ENCODE data around the gene HNRNPH1.

HNRNPH1 gene

GRCh38 chr5:179605026-179605833 lies 18.2 kb downstream of the HNRNPH1 start:
- Mint-ChIP-seq H3K4me3 (no peak overlapping the region), H3K4me1 (ENCODE audit: low read depth) (peaks cover 23% of the 10 kb centered on the region), H3K9me3 (no peaks in the 10 kb centered on the region), H3K27me3 (ENCODE audit: low read depth) (no peaks in the 10 kb centered on the region), H3K27ac (peak overlapping the region; percentile 2), H3K36me3 (ENCODE audit: low read depth) (peaks cover 38% of the 10 kb centered on the region)
- no peak for DNase-seq (ENCODE audit: low spot score)

- Mint-ChIP-seq H3K27me3 (ENCODE audit: low read depth) (no peaks in the 10 kb centered on the region), H3K4me1 (ENCODE audit: low read depth) (peaks cover 10% of the 10 kb centered on the region), H3K36me3 (ENCODE audit: low read depth) (peaks cover 33% of the 10 kb centered on the region), H3K9me3 (no peaks in the 10 kb centered on the region), H3K27ac (no peak overlapping the region), H3K4me3 (no peak overlapping the region)
- DNase-seq (ENCODE audit: low spot score): no peak
These were observed 20.2 kb downstream of the HNRNPH1 start for GRCh38 chr5:179603308-179603707.

GRCh38 chr5:179601871-179602625 lies 21.4 kb downstream of the HNRNPH1 start:
- no peak for DNase-seq (ENCODE audit: low spot score)
- H3K4me1 Mint-ChIP-seq (ENCODE audit: low read depth): peaks cover under 1% of the 10 kb centered on the region
- no peaks in the 10 kb centered on the region for H3K9me3 Mint-ChIP-seq
- peaks cover 29% of the 10 kb centered on the region for H3K36me3 Mint-ChIP-seq (ENCODE audit: low read depth)
- H3K4me3 Mint-ChIP-seq: no peak overlapping the region
- no peaks in the 10 kb centered on the region for H3K27me3 Mint-ChIP-seq (ENCODE audit: low read depth)
- no peak overlapping the region for H3K27ac Mint-ChIP-seq

- DNase-seq (ENCODE audit: low spot score): no peak
- H3K27ac Mint-ChIP-seq: no peak overlapping the region
- H3K4me1 Mint-ChIP-seq (ENCODE audit: low read depth): no peaks in the 10 kb centered on the region
- H3K36me3 Mint-ChIP-seq (ENCODE audit: low read depth): peaks cover 27% of the 10 kb centered on the region
- no peaks in the 10 kb centered on the region for H3K27me3 Mint-ChIP-seq (ENCODE audit: low read depth)
- H3K9me3 Mint-ChIP-seq: no peaks in the 10 kb centered on the region
- no peak overlapping the region for H3K4me3 Mint-ChIP-seq
These were observed 23.5 kb downstream of the HNRNPH1 start for GRCh38 chr5:179599973-179600372.

- no peak overlapping the region for H3K4me3 Mint-ChIP-seq
- DNase-seq (ENCODE audit: low spot score): no peak
- H3K4me1 Mint-ChIP-seq (ENCODE audit: low read depth): no peaks in the 10 kb centered on the region
- H3K9me3 Mint-ChIP-seq: no peaks in the 10 kb centered on the region
- H3K27ac Mint-ChIP-seq: no peak overlapping the region
- H3K27me3 Mint-ChIP-seq (ENCODE audit: low read depth): no peaks in the 10 kb centered on the region
- peaks cover 30% of the 10 kb centered on the region for H3K36me3 Mint-ChIP-seq (ENCODE audit: low read depth)
These were observed 23.9 kb downstream of the HNRNPH1 start for GRCh38 chr5:179599566-179599965.

GRCh38 chr5:179599100-179599499 lies 24.4 kb downstream of the HNRNPH1 start:
- Mint-ChIP-seq H3K4me3 (no peak overlapping the region), H3K36me3 (ENCODE audit: low read depth) (peaks cover 33% of the 10 kb centered on the region), H3K4me1 (ENCODE audit: low read depth) (no peaks in the 10 kb centered on the region), H3K9me3 (no peaks in the 10 kb centered on the region), H3K27me3 (ENCODE audit: low read depth) (no peaks in the 10 kb centered on the region), H3K27ac (no peak overlapping the region)
- DNase-seq (ENCODE audit: low spot score): no peak

- no peak for DNase-seq (ENCODE audit: low spot score)
- H3K36me3 Mint-ChIP-seq (ENCODE audit: low read depth): peaks cover 46% of the 10 kb centered on the region
- no peaks in the 10 kb centered on the region for H3K9me3 Mint-ChIP-seq
- no peaks in the 10 kb centered on the region for H3K4me1 Mint-ChIP-seq (ENCODE audit: low read depth)
- H3K27ac Mint-ChIP-seq: no peak overlapping the region
- no peaks in the 10 kb centered on the region for H3K27me3 Mint-ChIP-seq (ENCODE audit: low read depth)
- no peak overlapping the region for H3K4me3 Mint-ChIP-seq
These were observed 27.1 kb downstream of the HNRNPH1 start for GRCh38 chr5:179596421-179596820.

GRCh38 chr5:179595916-179596315 lies 27.6 kb downstream of the HNRNPH1 start:
- peaks cover 46% of the 10 kb centered on the region for H3K36me3 Mint-ChIP-seq (ENCODE audit: low read depth)

GRCh38 chr5:179588166-179588565 lies 35.3 kb downstream of the HNRNPH1 start:
- no peak overlapping the region for H3K4me3 Mint-ChIP-seq
- H3K27ac Mint-ChIP-seq: no peak overlapping the region
- no peaks in the 10 kb centered on the region for H3K4me1 Mint-ChIP-seq (ENCODE audit: low read depth)
- peaks cover 31% of the 10 kb centered on the region for H3K36me3 Mint-ChIP-seq (ENCODE audit: low read depth)
- no peaks in the 10 kb centered on the region for H3K9me3 Mint-ChIP-seq
- no peaks in the 10 kb centered on the region for H3K27me3 Mint-ChIP-seq (ENCODE audit: low read depth)
- DNase-seq (ENCODE audit: low spot score): no peak

More at GRCh38 chr5:179595916-179596315, 27.6 kb downstream of the HNRNPH1 start:
- H3K9me3 Mint-ChIP-seq: no peaks in the 10 kb centered on the region
- no peak for DNase-seq (ENCODE audit: low spot score)
- H3K27me3 Mint-ChIP-seq (ENCODE audit: low read depth): no peaks in the 10 kb centered on the region
- H3K4me3 Mint-ChIP-seq: no peak overlapping the region
- no peak overlapping the region for H3K27ac Mint-ChIP-seq
- H3K4me1 Mint-ChIP-seq (ENCODE audit: low read depth): no peaks in the 10 kb centered on the region

- H3K9me3 Mint-ChIP-seq: no peaks in the 10 kb centered on the region
- H3K4me1 Mint-ChIP-seq (ENCODE audit: low read depth): no peaks in the 10 kb centered on the region
- peaks cover 21% of the 10 kb centered on the region for H3K36me3 Mint-ChIP-seq (ENCODE audit: low read depth)
- no peak overlapping the region for H3K4me3 Mint-ChIP-seq
- no peaks in the 10 kb centered on the region for H3K27me3 Mint-ChIP-seq (ENCODE audit: low read depth)
- no peak overlapping the region for H3K27ac Mint-ChIP-seq
- DNase-seq (ENCODE audit: low spot score): no peak
These were observed 37.5 kb downstream of the HNRNPH1 start for GRCh38 chr5:179585941-179586401.

- H3K4me3 Mint-ChIP-seq: no peak overlapping the region
- H3K36me3 Mint-ChIP-seq (ENCODE audit: low read depth): peaks cover 26% of the 10 kb centered on the region
- no peaks in the 10 kb centered on the region for H3K27me3 Mint-ChIP-seq (ENCODE audit: low read depth)
- DNase-seq (ENCODE audit: low spot score): no peak
- no peaks in the 10 kb centered on the region for H3K4me1 Mint-ChIP-seq (ENCODE audit: low read depth)
- H3K9me3 Mint-ChIP-seq: no peaks in the 10 kb centered on the region
- no peak overlapping the region for H3K27ac Mint-ChIP-seq
These were observed 46.0 kb downstream of the HNRNPH1 start for GRCh38 chr5:179577286-179577960.

GRCh38 chr5:179572386-179572785 lies 51.1 kb downstream of the HNRNPH1 start:
- no peak for DNase-seq (ENCODE audit: low spot score)
- Mint-ChIP-seq H3K4me3 (no peak overlapping the region), H3K9me3 (no peaks in the 10 kb centered on the region), H3K36me3 (ENCODE audit: low read depth) (peaks cover 38% of the 10 kb centered on the region), H3K27me3 (ENCODE audit: low read depth) (no peaks in the 10 kb centered on the region), H3K27ac (no peak overlapping the region), H3K4me1 (ENCODE audit: low read depth) (peaks cover 4% of the 10 kb centered on the region)

- no peak for DNase-seq (ENCODE audit: low spot score)
- Mint-ChIP-seq H3K27me3 (ENCODE audit: low read depth) (no peaks in the 10 kb centered on the region), H3K4me3 (no peak overlapping the region), H3K27ac (peak overlapping the region; percentile 60), H3K9me3 (no peaks in the 10 kb centered on the region), H3K4me1 (ENCODE audit: low read depth) (peaks cover 4% of the 10 kb centered on the region), H3K36me3 (ENCODE audit: low read depth) (peaks cover 34% of the 10 kb centered on the region)
These were observed 54.8 kb downstream of the HNRNPH1 start for GRCh38 chr5:179568721-179569120.

- Mint-ChIP-seq H3K4me1 (ENCODE audit: low read depth) (peaks cover 8% of the 10 kb centered on the region), H3K9me3 (no peaks in the 10 kb centered on the region), H3K27me3 (ENCODE audit: low read depth) (no peaks in the 10 kb centered on the region), H3K36me3 (ENCODE audit: low read depth) (peaks cover 40% of the 10 kb centered on the region), H3K27ac (no peak overlapping the region), H3K4me3 (no peak overlapping the region)
- no peak for DNase-seq (ENCODE audit: low spot score)
These were observed 58.9 kb downstream of the HNRNPH1 start for GRCh38 chr5:179564526-179564925.

Data from T-helper 2 cell treated with Interferon-gamma antibody and Interleukin-4, amounts not matched to agents 5 μg/mL and 100 μg/mL, for 36 hours (primary cell).